HCEC 1CT (cell line): ENCODE measurements around the gene SECISBP2L.

Experiments used
- DNase-seq: peaks from one replicate; pipeline ENCODE4 v3.0.0-alpha.2; 2017

SECISBP2L gene

GRCh38 chr15:49060710-49061495 is 14.7 kb upstream of the SECISBP2L start:
- peak; percentile 60 for DNase-seq

- no peak for DNase-seq
Measured at GRCh38 chr15:49059491-49059890, 13.2 kb upstream of the SECISBP2L start.

- no peak for DNase-seq
Measured at GRCh38 chr15:49058559-49058958, 12.3 kb upstream of the SECISBP2L start.

GRCh38 chr15:49055630-49056029 is 9.4 kb upstream of the SECISBP2L start:
- no peak for DNase-seq

- no peak for DNase-seq
Measured at GRCh38 chr15:49052662-49053061, 6.4 kb upstream of the SECISBP2L start.

- DNase-seq, result no peak
Measured at GRCh38 chr15:49047456-49047855, 1.2 kb upstream of the SECISBP2L start.

GRCh38 chr15:49045751-49046219 is 461 bp downstream of the SECISBP2L start:
- DNase-seq, result peak; percentile 53

GRCh38 chr15:49044766-49045606 is 1.3 kb downstream of the SECISBP2L start:
- no peak for DNase-seq

GRCh38 chr15:49044002-49044401 is 2.2 kb downstream of the SECISBP2L start:
- no peak for DNase-seq

- no peak for DNase-seq
Measured at GRCh38 chr15:49042165-49042564, 4.1 kb downstream of the SECISBP2L start.

- peak; percentile 37 for DNase-seq
Measured at GRCh38 chr15:49041426-49041825, 4.8 kb downstream of the SECISBP2L start.

- DNase-seq, result no peak
Measured at GRCh38 chr15:49040151-49040550, 6.1 kb downstream of the SECISBP2L start.

- peak; percentile 15 for DNase-seq
Measured at GRCh38 chr15:49038382-49038781, 7.9 kb downstream of the SECISBP2L start.

- peak; percentile 19 for DNase-seq
Measured at GRCh38 chr15:49037546-49037940, 8.7 kb downstream of the SECISBP2L start.

GRCh38 chr15:49036650-49037545 is 9.3 kb downstream of the SECISBP2L start:
- peak; percentile 78 for DNase-seq

- no peak for DNase-seq
Measured at GRCh38 chr15:49035825-49036224, 10.4 kb downstream of the SECISBP2L start.

GRCh38 chr15:49032601-49033145 is 13.6 kb downstream of the SECISBP2L start:
- no peak for DNase-seq

- DNase-seq, result no peak
Measured at GRCh38 chr15:49031804-49032203, 14.4 kb downstream of the SECISBP2L start.

GRCh38 chr15:49026700-49027099 is 19.5 kb downstream of the SECISBP2L start:
- no peak for DNase-seq

- no peak for DNase-seq
Measured at GRCh38 chr15:49024840-49025239, 21.4 kb downstream of the SECISBP2L start.

- no peak for DNase-seq
Measured at GRCh38 chr15:49023354-49023753, 22.9 kb downstream of the SECISBP2L start.

- DNase-seq, result no peak
Measured at GRCh38 chr15:49015896-49016295, 30.4 kb downstream of the SECISBP2L start.

GRCh38 chr15:48999314-48999713 is 46.9 kb downstream of the SECISBP2L start:
- no peak for DNase-seq
